Right atrium auricular region (tissue), 2 donors: ENCODE data around the gene UBE2K. TPM values are rescaled to one million over a fixed set of nuclear protein-coding genes. Genes with fewer than 3 reads are reported as not detected.
A peak's percentile ranks its signal among the peaks of the same experiment; 100 is the strongest.
"Not testable (repeated sequence)": the region's sequence is repeated elsewhere in the genome, so short reads cannot be mapped to it uniquely, and the experiment has no call there.

Experiments
- DNase-seq: peaks from one replicate; pipeline ENCODE4 v3.0.0-alpha.2; 2019; ENCODE audit warnings: low spot score
- H3K27ac ChIP-seq, 2 donors: fragments of 200-600 bp; sonication (generic); 1 replicate in 1 of 2; 2 replicates in 1 of 2; pipeline ENCODE4 v1.5.1; 2016 to 2019
- H3K27me3 ChIP-seq, 2 donors: fragments of 200-600 bp; sonication (generic); one replicate each; pipeline versions ENCODE4 v1.5.1 to v1.6.0; 2017 to 2019
- H3K36me3 ChIP-seq: fragments of 200-600 bp; sonication (generic); one replicate; pipeline ENCODE4 v1.5.1; 2016
- H3K4me1 ChIP-seq, 2 donors: fragments of 200-600 bp; sonication (generic); one replicate each; pipeline versions ENCODE4 v1.5.1 to v1.6.0; 2017 to 2019
- H3K4me3 ChIP-seq, 2 donors: fragments of 200-600 bp; sonication (generic); 1 replicate in 1 of 2; 2 replicates in 1 of 2; pipeline ENCODE4 v1.5.1; 2017 to 2019; ENCODE audit warnings: mild to moderate bottlenecking in 1 of 2, moderate library complexity in 1 of 2
- H3K9me3 ChIP-seq, 2 donors: fragments of 200-600 bp; sonication (generic); one replicate each; pipeline ENCODE4 v1.5.1; 2019
- CTCF ChIP-seq, 2 donors: fragments of 200-600 bp; sonication (generic); IDR thresholded peaks; one replicate each; pipeline ENCODE4 v1.5.1; 2019; ENCODE audit warnings: antibody characterized with exemption in 2 of 2
- total RNA-seq, 2 donors: library from RNA; depleted of rRNA; stranded (reverse); fragments of >200 nt; gene quantifications; one replicate each; pipeline ENCODE4 v1.1.0, GENCODE V29; 2016

UBE2K gene
- total RNA-seq, 2 donors from 2014 or later: 16.7 to 23.8 TPM

GRCh38 chr4:39699687-39700409 lies 1.9 kb downstream of the UBE2K start:
- peak overlapping the region in 1 of 2 donors; percentile 94 for H3K4me3 ChIP-seq
- peak overlapping the region in 1 of 2 donors; percentile 30 for H3K27ac ChIP-seq
- TF ChIP-seq CTCF (IDR thresholded peaks at IDR 0.05): no peak

GRCh38 chr4:39700554-39700953 lies 2.6 kb downstream of the UBE2K start:
- Histone ChIP-seq H3K27me3 (no peaks in the 10 kb centered on the region), H3K4me1 (peaks cover 0 to 31% of the 10 kb centered on the region in 2 donors), H3K4me3 (no peak overlapping the region), H3K27ac (no peak overlapping the region), H3K36me3 (peaks cover 3% of the 10 kb centered on the region), H3K9me3 (no peaks in the 10 kb centered on the region)
- no peak for TF ChIP-seq CTCF (IDR thresholded peaks at IDR 0.05)
- no peak for DNase-seq

More at GRCh38 chr4:39699687-39700409, 1.9 kb downstream of the UBE2K start:
- Histone ChIP-seq H3K36me3 (peaks cover 3% of the 10 kb centered on the region), H3K27me3 (no peaks in the 10 kb centered on the region), H3K9me3 (no peaks in the 10 kb centered on the region), H3K4me1 (peaks cover 0 to 31% of the 10 kb centered on the region in 2 donors)
- no peak for DNase-seq

GRCh38 chr4:39702716-39703115 lies 4.8 kb downstream of the UBE2K start:
- TF ChIP-seq CTCF (IDR thresholded peaks at IDR 0.05): no peak
- Histone ChIP-seq H3K36me3 (peaks cover 3% of the 10 kb centered on the region), H3K4me1 (peaks cover 0 to 31% of the 10 kb centered on the region in 2 donors), H3K4me3 (no peak overlapping the region), H3K9me3 (no peaks in the 10 kb centered on the region), H3K27ac (no peak overlapping the region), H3K27me3 (no peaks in the 10 kb centered on the region)
- DNase-seq: no peak

- H3K4me3 ChIP-seq, DNase-seq, H3K9me3 ChIP-seq, H3K27me3 ChIP-seq, H3K27ac ChIP-seq, H3K36me3 ChIP-seq: not testable (repeated sequence)
- H3K4me1 ChIP-seq: peaks cover 0 to 36% of the 10 kb centered on the region in 2 donors
These were observed 6.9 kb downstream of the UBE2K start for GRCh38 chr4:39704789-39705188.

GRCh38 chr4:39706334-39706733 lies 8.4 kb downstream of the UBE2K start:
- H3K4me1 ChIP-seq: peaks cover 0 to 33% of the 10 kb centered on the region in 2 donors

More at GRCh38 chr4:39706334-39706733, 8.4 kb downstream of the UBE2K start:
- Histone ChIP-seq H3K4me3 (no peak overlapping the region), H3K27me3 (no peaks in the 10 kb centered on the region), H3K9me3 (no peaks in the 10 kb centered on the region), H3K36me3 (peaks cover 3% of the 10 kb centered on the region), H3K27ac (peak overlapping the region; percentile 24 to 56)
- no peak for TF ChIP-seq CTCF (IDR thresholded peaks at IDR 0.05)
- peak; percentile 70 for DNase-seq
